HEK293 (cell line): ENCODE data around the gene TPO.
"Not testable (repeated sequence)": the region's sequence is repeated elsewhere in the genome, so short reads cannot be mapped to it uniquely, and the experiment has no call there.

Experiments
- CTCF ChIA-PET: fragments of 350-600 bp; formaldehyde crosslinking; extraction: SDS; loops from one replicate; lab custom pipeline; 2021; ENCODE audit warnings: antibody characterized with exemption; lab: Yijun Ruan, JAX
- POLR2A ChIA-PET: fragments of 300-600 bp; formaldehyde crosslinking; extraction: SDS; loops from one replicate; lab custom pipeline; 2020; ENCODE audit warnings: antibody characterized with exemption, inconsistent platforms; lab: Yijun Ruan, JAX
- H3K27ac ChIP-seq: fragments of 200-500 bp; sonication (Bioruptor generic); 2 replicates; pipeline ENCODE4 v1.5.1; 2014; ENCODE audit warnings: low read depth, low read length, control low read depth, inconsistent platforms; ENCODE audit errors: extremely low read depth
- H3K36me3 ChIP-seq, 2 experiments: fragments of 200-500 bp in 1 of 2; sonication (Bioruptor generic) in 1 of 2; 1 replicate in 1 of 2; 2 replicates in 1 of 2; pipeline ENCODE4 v1.5.1; 2014 to 2017; ENCODE audit warnings: inconsistent platforms in 2 of 2, low read length in 2 of 2; ENCODE audit not compliant: control insufficient read depth in 2 of 2, insufficient read depth in 1 of 2
- H3K4me1 ChIP-seq: fragments of 200-500 bp; sonication (Bioruptor generic); 2 replicates; pipeline ENCODE4 v1.5.1; 2014; ENCODE audit warnings: mild to moderate bottlenecking, low read length, inconsistent platforms; ENCODE audit not compliant: control insufficient read depth, insufficient read depth
- H3K4me3 ChIP-seq: 2 replicates; pipeline ENCODE4 v1.5.1; 2011; ENCODE audit warnings: low read depth, mild to moderate bottlenecking, control low read depth, low read length, moderate library complexity
- H3K9me3 ChIP-seq: fragments of 200-500 bp; sonication (Bioruptor generic); 2 replicates; pipeline ENCODE4 v1.5.1; 2014; ENCODE audit warnings: low read depth, low read length, inconsistent platforms; ENCODE audit not compliant: control insufficient read depth, insufficient read depth
- AEBP2 ChIP-seq: fragments of 450-650 bp; formaldehyde crosslinking; IDR thresholded peaks from 2 replicates; pipeline ENCODE4 v1.5.1; 2016; ENCODE audit warnings: missing biosample characterization, missing genetic modification characterization, borderline replicate concordance
- GFI1B ChIP-seq: fragments of 450-650 bp; formaldehyde crosslinking; IDR thresholded peaks from 2 replicates; pipeline ENCODE4 v1.5.1; 2016; ENCODE audit warnings: missing biosample characterization, missing genetic modification characterization
- HOXC10 ChIP-seq: sonication (generic); formaldehyde crosslinking; IDR thresholded peaks from 2 replicates; pipeline ENCODE4 v1.8.1; 2023; ENCODE audit warnings: mild to moderate bottlenecking, missing genetic modification reagents
- MYNN ChIP-seq: fragments of 450-650 bp; formaldehyde crosslinking; IDR thresholded peaks from 2 replicates; pipeline ENCODE4 v1.5.1; 2016; ENCODE audit warnings: missing biosample characterization, missing genetic modification characterization, borderline replicate concordance
- PBX3 ChIP-seq: sonication (generic); formaldehyde crosslinking; IDR thresholded peaks from 2 replicates; pipeline ENCODE4 v1.8.1; 2022; ENCODE audit warnings: mild to moderate bottlenecking, moderate library complexity, missing genetic modification reagents
- RBAK ChIP-seq: fragments of 450-650 bp; formaldehyde crosslinking; IDR thresholded peaks from 2 replicates; pipeline ENCODE4 v1.5.1; 2016; ENCODE audit warnings: missing biosample characterization, missing genetic modification characterization
- TCF7L2 ChIP-seq: IDR thresholded peaks from 2 replicates; pipeline ENCODE4 v1.6.1; 2011; ENCODE audit warnings: low read depth, mild to moderate bottlenecking, inconsistent platforms, low read length, moderate library complexity, borderline replicate concordance
- YY1 ChIP-seq: fragments of 450-650 bp; formaldehyde crosslinking; IDR thresholded peaks from 2 replicates; pipeline ENCODE4 v1.5.1; 2018; ENCODE audit warnings: missing biosample characterization, missing genetic modification characterization
- ZBTB17 ChIP-seq: fragments of 450-650 bp; formaldehyde crosslinking; IDR thresholded peaks from 2 replicates; pipeline ENCODE4 v1.5.1; 2016; ENCODE audit warnings: missing biosample characterization, missing genetic modification characterization
- ZBTB49 ChIP-seq: fragments of 450-650 bp; formaldehyde crosslinking; IDR thresholded peaks from 2 replicates; pipeline ENCODE4 v1.5.1; 2016; ENCODE audit warnings: missing biosample characterization, missing genetic modification characterization, low read depth
- ZNF2 ChIP-seq: fragments of 450-650 bp; formaldehyde crosslinking; IDR thresholded peaks from 2 replicates; pipeline ENCODE4 v1.5.1; 2016; ENCODE audit warnings: missing biosample characterization, missing genetic modification characterization
- ZNF416 ChIP-seq: fragments of 450-650 bp; formaldehyde crosslinking; IDR thresholded peaks from 2 replicates; pipeline ENCODE4 v1.5.1; 2016; ENCODE audit warnings: missing biosample characterization, missing genetic modification characterization
- ZNF449 ChIP-seq: fragments of 450-650 bp; formaldehyde crosslinking; IDR thresholded peaks from 2 replicates; pipeline ENCODE4 v1.5.1; 2017; ENCODE audit warnings: missing biosample characterization, mild to moderate bottlenecking, missing genetic modification characterization, moderate library complexity
- ZNF48 ChIP-seq: fragments of 450-650 bp; formaldehyde crosslinking; IDR thresholded peaks from 2 replicates; pipeline ENCODE4 v1.5.1; 2016; ENCODE audit warnings: missing biosample characterization, missing genetic modification characterization
- ZNF501 ChIP-seq: fragments of 450-650 bp; formaldehyde crosslinking; IDR thresholded peaks from 2 replicates; pipeline ENCODE4 v1.5.1; 2016; ENCODE audit warnings: missing biosample characterization, missing genetic modification characterization
- ZNF510 ChIP-seq: fragments of 450-650 bp; formaldehyde crosslinking; IDR thresholded peaks from 2 replicates; pipeline ENCODE4 v1.5.1; 2018; ENCODE audit warnings: mild to moderate bottlenecking, missing genetic modification characterization, missing biosample characterization; ENCODE audit not compliant: insufficient replicate concordance
- ZNF518A ChIP-seq: fragments of 450-650 bp; formaldehyde crosslinking; conservative IDR thresholded peaks from 2 replicates; pipeline ENCODE4 v1.5.1; 2016; ENCODE audit warnings: low read depth, missing biosample characterization, missing genetic modification characterization
- ZNF560 ChIP-seq: fragments of 450-650 bp; formaldehyde crosslinking; IDR thresholded peaks from 2 replicates; pipeline ENCODE4 v1.5.1; 2017; ENCODE audit warnings: missing biosample characterization, missing genetic modification characterization, borderline replicate concordance
- ZNF701 ChIP-seq: fragments of 450-650 bp; formaldehyde crosslinking; IDR thresholded peaks from 2 replicates; pipeline ENCODE4 v1.5.1; 2016; ENCODE audit warnings: missing biosample characterization, missing genetic modification characterization

TPO gene

GRCh38 chr2:1567556-1568344, 154.5 kb downstream of the TPO start (continued):
- TF ChIP-seq AEBP2 (no peak), ZBTB17 (tag by site-specific recombination) (no peak), PBX3 (CRISPR knock-in tag) (no peak), ZBTB49 (tag by site-specific recombination) (no peak)

GRCh38 chr2:1568345-1568668, 155.0 kb downstream of the TPO start:
- H3K27ac ChIP-seq, POLR2A ChIA-PET, H3K36me3 ChIP-seq, H3K4me3 ChIP-seq, CTCF ChIA-PET, H3K9me3 ChIP-seq, H3K4me1 ChIP-seq: not testable (repeated sequence)

GRCh38 chr2:1569879-1570450, 156.7 kb downstream of the TPO start:
- ChIA-PET CTCF (no interaction called here), POLR2A (no interaction called here)
- Histone ChIP-seq H3K27ac (no peak overlapping the region), H3K4me1 (no peaks in the 10 kb centered on the region), H3K9me3 (no peaks in the 10 kb centered on the region), H3K4me3 (no peak overlapping the region), H3K36me3 (no peaks in the 10 kb centered on the region)
- no peak for TF ChIP-seq ZNF701
- TF ChIP-seq RBAK (tag by site-specific recombination): no peak
- TF ChIP-seq HOXC10 (CRISPR knock-in tag): no peak
- TF ChIP-seq TCF7L2: no peak
- no peak for TF ChIP-seq ZNF48 (tag by site-specific recombination)
- TF ChIP-seq ZNF560 (tag by site-specific recombination): no peak
- no peak for TF ChIP-seq YY1 (tag by site-specific recombination)
- no peak for TF ChIP-seq GFI1B (tag by site-specific recombination)
- no peak for TF ChIP-seq ZNF416 (tag by site-specific recombination)
- TF ChIP-seq ZNF501 (tag by site-specific recombination): no peak
- no peak for TF ChIP-seq MYNN (tag by site-specific recombination)
- TF ChIP-seq ZNF2 (tag by site-specific recombination): no peak
- no peak for TF ChIP-seq ZNF518A
- no peak for TF ChIP-seq ZNF449 (tag by site-specific recombination)
- TF ChIP-seq ZNF510: no peak
